ENCODE results near the gene HTR1E.

HTR1E gene

GRCh38 chr6:86934365-86934764 lies 3.0 kb upstream of the HTR1E start:
- no peaks in the 10 kb centered on the region for H3K36me3 ChIP-seq (ENCODE audit: low read depth)
- DNase-seq (ENCODE audit: low spot score) (no peak), ATAC-seq (ENCODE audit: low read depth) (no peak)
- no peaks in the 10 kb centered on the region for H3K9me3 ChIP-seq (ENCODE audit: severe bottlenecking)
- H3K4me1 ChIP-seq (ENCODE audit: insufficient read depth, poor library complexity, severe bottlenecking) = no peaks in the 10 kb centered on the region
- no peak for TF ChIP-seq CTCF (IDR thresholded peaks at IDR 0.05; ENCODE audit: poor library complexity, severe bottlenecking)
- H3K27ac ChIP-seq (ENCODE audit: poor library complexity, severe bottlenecking) = no peak overlapping the region
- no peak overlapping the region for H3K4me3 ChIP-seq (ENCODE audit: severe bottlenecking)
- peaks cover 47% of the 10 kb centered on the region for H3K27me3 ChIP-seq (ENCODE audit: insufficient read depth, poor library complexity, severe bottlenecking)

DNA sequence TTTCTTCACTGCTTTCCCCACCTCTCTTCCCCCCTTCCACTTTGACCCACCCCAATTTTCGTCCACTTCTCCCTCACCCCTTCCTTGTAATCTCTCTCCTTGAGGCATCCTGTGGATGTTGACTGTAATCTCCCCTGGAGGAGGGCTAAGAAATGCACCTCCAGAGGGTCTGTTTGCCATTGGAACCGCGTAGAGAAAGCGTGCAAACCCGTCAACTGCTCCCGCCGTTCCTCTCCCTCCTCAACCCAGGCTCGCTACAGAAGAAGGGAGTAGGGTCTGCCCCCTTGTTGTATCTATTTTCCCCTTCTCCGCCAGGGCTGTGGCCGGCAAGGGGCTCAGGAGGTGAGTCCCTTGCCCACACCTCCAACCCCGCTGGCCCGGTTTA lies 502 bp upstream of the HTR1E start:
- TF ChIP-seq CTCF (IDR thresholded peaks at IDR 0.05; ENCODE audit: poor library complexity, severe bottlenecking) = no peak

DNA sequence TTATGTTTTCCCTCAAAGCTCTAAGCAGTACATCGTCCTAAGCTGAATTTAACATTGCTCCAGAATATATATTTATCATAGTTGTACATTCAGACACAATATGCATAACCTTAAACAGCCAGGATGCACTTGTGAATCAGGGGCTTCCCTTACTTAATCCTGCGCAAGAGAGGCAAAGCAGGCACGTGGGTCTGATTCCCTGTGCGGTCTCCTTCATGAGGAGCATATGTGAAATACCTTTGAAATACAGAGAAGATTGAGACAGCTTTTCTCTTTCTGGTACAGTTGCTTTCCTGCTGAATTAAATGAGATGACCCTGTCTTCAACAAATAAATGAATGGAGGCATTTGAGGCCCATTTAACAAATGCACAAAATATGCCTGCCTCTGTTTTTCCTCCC lies 1.5 kb downstream of the HTR1E start:
- ATAC-seq (ENCODE audit: low read depth) (no peak), DNase-seq (ENCODE audit: low spot score) (no peak)
- H3K4me1 ChIP-seq (ENCODE audit: insufficient read depth, poor library complexity, severe bottlenecking) = no peaks in the 10 kb centered on the region
- H3K36me3 ChIP-seq (ENCODE audit: low read depth) = no peaks in the 10 kb centered on the region
- H3K27ac ChIP-seq (ENCODE audit: poor library complexity, severe bottlenecking) = no peak overlapping the region
- TF ChIP-seq CTCF (IDR thresholded peaks at IDR 0.05; ENCODE audit: poor library complexity, severe bottlenecking) = no peak
- peaks cover 51% of the 10 kb centered on the region for H3K27me3 ChIP-seq (ENCODE audit: insufficient read depth, poor library complexity, severe bottlenecking)
- no peak overlapping the region for H3K4me3 ChIP-seq (ENCODE audit: severe bottlenecking)
- no peaks in the 10 kb centered on the region for H3K9me3 ChIP-seq (ENCODE audit: severe bottlenecking)

More for the DNA sequence above, 502 bp upstream of the HTR1E start:
- H3K9me3 ChIP-seq (ENCODE audit: severe bottlenecking) = no peaks in the 10 kb centered on the region
- H3K27me3 ChIP-seq (ENCODE audit: insufficient read depth, poor library complexity, severe bottlenecking) = peaks cover 51% of the 10 kb centered on the region
- no peak overlapping the region for H3K4me3 ChIP-seq (ENCODE audit: severe bottlenecking)
- DNase-seq (ENCODE audit: low spot score) (no peak), ATAC-seq (ENCODE audit: low read depth) (no peak)
- H3K27ac ChIP-seq (ENCODE audit: poor library complexity, severe bottlenecking) = no peak overlapping the region
- H3K4me1 ChIP-seq (ENCODE audit: insufficient read depth, poor library complexity, severe bottlenecking) = no peaks in the 10 kb centered on the region
- no peaks in the 10 kb centered on the region for H3K36me3 ChIP-seq (ENCODE audit: low read depth)

GRCh38 chr6:86941461-86941860 lies 4.1 kb downstream of the HTR1E start:
- DNase-seq (ENCODE audit: low spot score) (no peak), ATAC-seq (ENCODE audit: low read depth) (no peak)
- Histone ChIP-seq H3K4me1 (ENCODE audit: insufficient read depth, poor library complexity, severe bottlenecking) (no peaks in the 10 kb centered on the region), H3K36me3 (ENCODE audit: low read depth) (no peaks in the 10 kb centered on the region), H3K9me3 (ENCODE audit: severe bottlenecking) (no peaks in the 10 kb centered on the region), H3K27me3 (ENCODE audit: insufficient read depth, poor library complexity, severe bottlenecking) (peaks cover 33% of the 10 kb centered on the region), H3K27ac (ENCODE audit: poor library complexity, severe bottlenecking) (no peak overlapping the region), H3K4me3 (ENCODE audit: severe bottlenecking) (no peak overlapping the region)
- TF ChIP-seq CTCF (IDR thresholded peaks at IDR 0.05; ENCODE audit: poor library complexity, severe bottlenecking) = no peak

GRCh38 chr6:86942769-86943516 lies 5.6 kb downstream of the HTR1E start:
- DNase-seq (ENCODE audit: low spot score) = no peak
- no peak for TF ChIP-seq CTCF (IDR thresholded peaks at IDR 0.05; ENCODE audit: poor library complexity, severe bottlenecking)
- Histone ChIP-seq H3K9me3 (ENCODE audit: severe bottlenecking) (no peaks in the 10 kb centered on the region), H3K27ac (ENCODE audit: poor library complexity, severe bottlenecking) (no peak overlapping the region), H3K27me3 (ENCODE audit: insufficient read depth, poor library complexity, severe bottlenecking) (peaks cover 18% of the 10 kb centered on the region), H3K4me3 (ENCODE audit: severe bottlenecking) (no peak overlapping the region), H3K36me3 (ENCODE audit: low read depth) (no peaks in the 10 kb centered on the region), H3K4me1 (ENCODE audit: insufficient read depth, poor library complexity, severe bottlenecking) (no peaks in the 10 kb centered on the region)
- ATAC-seq (ENCODE audit: low read depth) = no peak
